RPMI8226 (cell line): ENCODE results near the gene ZNF710.
A peak's percentile ranks its signal among the peaks of the same experiment; 100 is the strongest.
"Not testable (repeated sequence)": the region's sequence is repeated elsewhere in the genome, so short reads cannot be mapped to it uniquely, and the experiment has no call there.

Experiments
- DNase-seq: peaks from one replicate; pipeline ENCODE4 v3.0.0-alpha.2; 2015

The ZNF710 gene

GRCh38 chr15:90062462-90062932 is 61.4 kb downstream of the ZNF710 start:
- DNase-seq = peak; percentile 65

GRCh38 chr15:90062973-90063769 is 62.0 kb downstream of the ZNF710 start:
- no peak for DNase-seq

- peak; percentile 67 for DNase-seq
Observed at GRCh38 chr15:90063770-90064247, 62.7 kb downstream of the ZNF710 start.

GRCh38 chr15:90064911-90065681 is 64.0 kb downstream of the ZNF710 start:
- no peak for DNase-seq

GRCh38 chr15:90065682-90066049 is 64.5 kb downstream of the ZNF710 start:
- DNase-seq = no peak

GRCh38 chr15:90067181-90067952 is 66.2 kb downstream of the ZNF710 start:
- no peak for DNase-seq

- no peak for DNase-seq
Observed at GRCh38 chr15:90067953-90068606, 67.0 kb downstream of the ZNF710 start.

- DNase-seq = not testable (repeated sequence)
Observed at GRCh38 chr15:90070623-90071022, 69.5 kb downstream of the ZNF710 start.

- peak; percentile 92 for DNase-seq
Observed at GRCh38 chr15:90071220-90071807, 70.2 kb downstream of the ZNF710 start.

GRCh38 chr15:90072978-90073640 is 72.0 kb downstream of the ZNF710 start:
- DNase-seq = no peak

DNA sequence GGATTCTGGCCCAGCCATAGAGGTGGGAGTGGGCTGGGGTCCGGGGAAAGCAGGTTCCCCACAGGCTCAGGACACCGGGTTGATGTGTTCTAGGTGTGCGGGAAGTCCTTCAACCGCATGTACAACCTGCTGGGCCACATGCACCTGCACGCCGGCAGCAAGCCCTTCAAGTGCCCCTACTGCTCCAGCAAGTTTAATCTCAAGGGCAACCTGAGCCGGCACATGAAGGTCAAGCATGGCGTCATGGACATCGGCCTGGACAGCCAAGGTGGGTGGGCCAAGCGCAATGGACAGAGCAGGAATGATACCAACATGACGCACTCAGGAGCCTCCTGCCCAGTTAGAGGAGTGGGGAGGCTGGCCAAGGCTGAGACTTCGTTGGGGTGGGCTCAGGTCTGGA is 72.9 kb downstream of the ZNF710 start:
- DNase-seq = no peak

DNA sequence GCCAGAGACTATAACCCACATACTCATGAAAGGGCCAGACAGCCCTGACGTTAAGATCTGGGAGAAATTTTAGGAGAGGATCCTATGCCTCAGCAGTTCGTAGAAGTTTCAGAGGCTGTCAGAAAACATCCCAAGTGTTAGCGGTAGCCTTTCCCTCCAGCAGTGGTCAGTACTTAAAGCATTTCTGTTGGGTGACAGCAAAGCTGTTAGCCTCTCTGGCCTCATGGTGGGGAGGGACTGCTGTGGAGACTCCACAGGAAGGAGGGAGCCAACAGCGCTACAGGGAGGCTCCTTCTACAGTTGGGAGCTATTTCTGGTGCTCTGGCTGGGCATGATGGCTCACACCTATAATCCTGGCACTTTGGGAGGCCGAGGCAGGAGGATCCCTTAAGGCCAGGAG is 73.8 kb downstream of the ZNF710 start:
- DNase-seq = no peak

DNA sequence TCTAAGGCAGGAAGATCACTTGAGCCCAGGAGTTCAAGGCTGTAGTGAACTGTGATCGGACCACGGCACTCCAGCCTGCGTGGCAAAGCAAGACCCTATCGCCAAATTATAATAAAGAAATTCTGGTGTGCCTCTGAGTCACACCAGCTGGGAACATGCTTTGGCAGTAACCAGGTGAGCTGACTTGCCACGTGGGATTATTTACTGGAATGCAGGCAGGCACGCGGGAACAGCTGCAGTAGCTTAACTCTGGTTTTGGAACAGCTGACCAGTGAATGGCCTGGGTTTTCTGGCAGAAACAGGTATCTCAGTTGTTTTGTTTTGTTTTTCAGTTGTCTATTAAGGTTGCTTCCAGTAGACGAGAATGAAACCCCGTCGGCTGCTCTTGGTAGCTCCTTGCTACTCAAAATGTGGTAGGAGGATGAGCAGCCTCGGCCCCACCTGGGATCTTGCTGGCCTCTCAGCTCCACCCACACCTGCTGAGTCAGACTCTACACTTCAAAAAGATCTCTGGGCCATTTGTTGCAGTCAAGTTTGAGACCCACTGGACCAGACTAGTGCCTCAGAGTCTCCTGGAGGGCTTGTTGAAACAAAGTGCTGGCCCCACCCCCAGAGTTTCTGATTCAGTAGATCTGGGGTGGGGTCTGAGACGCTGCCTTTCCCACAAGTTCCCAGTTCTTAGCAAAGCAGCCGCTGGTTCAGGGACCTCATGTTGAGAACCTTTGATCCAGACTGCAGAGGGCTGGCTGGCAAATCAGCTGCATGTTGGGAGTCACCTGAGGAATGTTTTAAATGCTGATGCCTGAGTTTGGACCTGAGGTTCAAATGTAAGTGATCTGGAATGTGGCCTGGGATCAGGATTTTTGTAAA is 74.5 kb downstream of the ZNF710 start:
- DNase-seq = peak; percentile 60

DNA sequence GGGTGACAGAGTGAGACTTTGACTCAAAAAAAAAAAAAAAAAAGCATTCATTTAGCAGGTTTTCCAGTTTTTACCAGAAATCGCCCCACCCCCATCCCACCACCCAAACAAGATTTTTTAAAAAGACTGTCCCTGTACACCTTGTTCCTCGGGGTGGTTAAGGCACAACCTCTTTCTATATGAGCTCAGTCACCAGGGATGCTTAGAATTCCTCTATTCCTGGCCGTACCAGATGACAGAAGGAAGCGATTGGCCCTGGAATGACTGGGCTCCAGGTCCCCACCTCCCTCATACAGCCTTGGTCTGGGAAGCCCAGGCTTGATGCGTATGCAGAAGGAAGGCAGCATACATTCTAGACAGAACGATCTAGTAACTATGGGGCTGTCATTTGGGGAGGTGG is 75.6 kb downstream of the ZNF710 start:
- no peak for DNase-seq

DNA sequence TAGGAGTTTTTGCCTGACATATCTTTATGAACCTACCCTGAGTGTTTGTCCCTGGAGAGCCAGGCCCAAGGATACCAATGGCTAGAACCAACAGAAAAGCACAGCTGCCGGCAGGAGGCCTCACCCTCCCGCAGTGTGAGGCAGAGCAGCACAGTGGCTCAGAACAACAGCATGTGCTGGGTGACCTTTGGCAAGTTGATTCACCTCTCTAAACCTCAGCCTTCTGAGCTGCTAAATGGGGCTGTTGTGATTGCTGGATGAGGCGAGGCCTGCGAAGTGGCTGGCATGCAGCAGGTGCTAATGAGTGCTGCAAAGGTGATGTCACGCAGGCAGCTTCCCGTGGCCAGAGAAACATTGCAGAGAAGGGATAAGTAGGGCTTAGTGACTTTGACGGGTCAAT is 77.8 kb downstream of the ZNF710 start:
- no peak for DNase-seq

DNA sequence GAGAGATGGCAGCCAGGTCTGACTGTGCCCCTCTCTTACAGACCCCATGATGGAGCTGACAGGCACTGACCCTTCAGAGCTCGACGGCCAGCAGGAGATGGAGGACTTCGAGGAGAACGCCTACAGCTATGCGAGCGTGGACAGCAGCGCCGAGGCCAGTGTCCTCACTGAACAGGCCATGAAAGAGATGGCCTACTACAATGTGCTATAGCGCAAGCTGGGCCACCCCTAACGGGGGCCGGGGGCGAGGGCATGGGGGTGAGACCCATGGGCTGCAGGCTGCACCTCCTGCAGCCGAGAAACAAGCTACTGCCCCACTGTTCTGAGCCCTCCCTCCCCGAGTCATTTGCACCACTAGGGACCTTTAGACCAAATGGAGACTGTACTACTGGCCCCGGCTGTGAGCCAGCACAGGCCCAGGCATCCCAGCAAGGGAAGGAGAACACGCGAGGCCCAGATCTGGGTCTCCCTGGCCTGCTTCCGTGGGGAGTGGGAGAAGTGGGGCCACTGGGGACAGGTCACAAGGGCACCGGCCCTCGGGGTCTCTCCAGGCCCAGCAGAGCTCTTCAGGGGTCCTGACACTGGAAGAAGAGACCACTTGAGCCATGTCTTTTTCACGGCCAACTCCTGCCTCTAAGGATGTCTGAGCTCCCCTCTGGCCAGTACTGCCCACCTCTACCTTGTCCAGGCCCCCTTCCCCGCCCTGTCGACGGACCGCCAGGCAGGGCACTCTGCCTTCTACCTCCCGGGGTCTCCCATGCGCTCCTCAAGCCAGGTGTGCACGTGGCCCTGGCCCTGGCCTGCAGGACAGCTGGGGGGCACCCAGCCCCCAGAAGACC is 78.7 kb downstream of the ZNF710 start:
- no peak for DNase-seq

DNA sequence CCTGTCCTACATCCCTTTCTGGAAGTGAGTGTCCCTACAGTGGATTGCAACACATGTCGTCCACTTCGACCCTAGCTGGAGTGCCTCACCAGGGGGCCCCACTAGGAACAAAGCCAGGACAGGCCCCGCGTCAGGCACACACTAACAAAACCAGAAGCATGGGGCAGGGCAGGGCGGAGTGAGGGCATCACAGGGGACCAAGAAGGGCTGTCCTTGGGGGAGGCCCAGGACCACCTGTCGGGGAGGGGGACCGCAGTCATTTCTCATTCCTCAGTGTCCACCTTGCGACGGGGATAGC is 79.3 kb downstream of the ZNF710 start:
- no peak for DNase-seq

GRCh38 chr15:90080818-90081393 is 79.8 kb downstream of the ZNF710 start:
- DNase-seq = no peak

GRCh38 chr15:90082140-90082715 is 81.1 kb downstream of the ZNF710 start:
- DNase-seq = no peak
